GM18526 (cell line): ENCODE data around the gene ARHGAP42.

ENCODE experiments used
- POLR2A ChIP-seq: IDR thresholded peaks from 3 replicates; pipeline ENCODE4 v1.6.1; 2011; ENCODE audit not compliant: insufficient read length; ENCODE audit errors: extremely low read depth

Gene ARHGAP42

GRCh38 chr11:100734743-100735527, 47.8 kb downstream of the ARHGAP42 start:
- no peak for TF ChIP-seq POLR2A

GRCh38 chr11:100735949-100736675, 49.0 kb downstream of the ARHGAP42 start:
- TF ChIP-seq POLR2A, result no peak

DNA sequence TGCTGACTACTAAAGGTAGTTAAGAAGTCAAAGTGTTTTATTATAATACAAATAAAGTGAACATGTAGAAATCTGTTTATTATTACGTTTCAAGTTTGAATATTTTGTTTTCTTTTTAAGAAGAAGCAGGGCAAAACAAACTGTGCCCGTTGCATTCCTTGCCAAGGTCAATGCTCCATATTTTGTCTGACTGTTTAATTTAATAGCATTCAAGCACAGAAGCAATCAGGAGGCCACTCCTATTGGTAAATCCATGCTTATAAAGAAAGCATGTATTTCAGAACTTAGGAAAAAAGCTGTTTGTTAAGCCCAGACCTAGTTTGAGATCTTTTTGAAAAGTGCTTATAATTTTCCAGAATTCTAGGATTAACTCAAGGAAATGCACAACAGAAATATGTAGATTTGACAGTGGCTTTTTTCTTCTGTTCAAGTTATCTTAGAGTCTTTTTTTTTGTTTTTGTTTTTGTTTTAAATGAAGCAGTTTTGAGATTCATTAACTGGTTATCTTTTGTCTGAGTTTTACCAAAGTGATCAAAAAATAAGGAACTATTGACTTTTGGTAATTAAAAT, 51.7 kb downstream of the ARHGAP42 start:
- no peak for TF ChIP-seq POLR2A

GRCh38 chr11:100739666-100740065, 52.6 kb downstream of the ARHGAP42 start:
- no peak for TF ChIP-seq POLR2A

- no peak for TF ChIP-seq POLR2A
These were observed 53.4 kb downstream of the ARHGAP42 start for GRCh38 chr11:100740440-100740839.

GRCh38 chr11:100741866-100742625, 55.0 kb downstream of the ARHGAP42 start:
- TF ChIP-seq POLR2A, result no peak

GRCh38 chr11:100746448-100746847, 59.4 kb downstream of the ARHGAP42 start:
- TF ChIP-seq POLR2A, result no peak

- no peak for TF ChIP-seq POLR2A
These were observed 61.1 kb downstream of the ARHGAP42 start for GRCh38 chr11:100748153-100748552.

GRCh38 chr11:100752371-100753171, 65.5 kb downstream of the ARHGAP42 start:
- TF ChIP-seq POLR2A, result no peak

DNA sequence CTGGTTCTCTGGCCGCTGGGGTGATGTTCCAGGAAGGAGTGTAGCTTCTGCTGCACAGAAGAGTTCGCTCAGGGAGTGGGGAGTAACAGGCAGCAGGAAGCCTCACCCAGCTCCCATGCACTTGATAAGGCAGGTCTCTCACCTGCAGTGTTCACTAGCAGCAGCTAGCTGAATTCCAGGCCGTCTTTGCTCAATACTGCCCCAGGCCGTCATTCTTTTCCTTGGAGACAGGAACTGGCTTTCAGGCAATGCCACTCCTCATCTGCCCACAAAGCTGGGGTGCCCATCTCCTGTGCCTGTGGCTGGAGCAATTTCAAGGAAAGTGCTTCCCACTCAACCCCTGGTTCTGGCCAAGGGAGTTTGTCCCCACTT, 66.1 kb downstream of the ARHGAP42 start:
- no peak for TF ChIP-seq POLR2A

DNA sequence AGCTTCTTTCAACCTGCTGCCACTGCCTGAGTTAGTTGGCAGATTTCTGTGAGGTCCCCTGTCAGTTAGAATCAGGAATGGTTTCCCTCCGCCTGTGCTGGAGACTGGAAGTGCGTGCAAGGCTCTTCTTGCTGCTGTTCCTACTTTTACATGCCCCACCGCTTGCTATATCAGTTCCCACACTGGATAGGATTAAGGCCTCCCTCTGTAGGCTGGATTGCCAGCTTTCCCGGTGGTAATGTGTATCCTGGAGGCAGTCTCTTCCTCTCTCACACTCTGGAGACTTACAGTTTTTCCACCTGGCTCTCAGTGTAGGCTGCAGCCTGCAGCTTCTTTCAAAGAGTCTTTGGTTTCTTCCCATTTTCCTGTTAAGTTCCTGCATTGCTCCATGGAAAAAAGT, 66.5 kb downstream of the ARHGAP42 start:
- no peak for TF ChIP-seq POLR2A

DNA sequence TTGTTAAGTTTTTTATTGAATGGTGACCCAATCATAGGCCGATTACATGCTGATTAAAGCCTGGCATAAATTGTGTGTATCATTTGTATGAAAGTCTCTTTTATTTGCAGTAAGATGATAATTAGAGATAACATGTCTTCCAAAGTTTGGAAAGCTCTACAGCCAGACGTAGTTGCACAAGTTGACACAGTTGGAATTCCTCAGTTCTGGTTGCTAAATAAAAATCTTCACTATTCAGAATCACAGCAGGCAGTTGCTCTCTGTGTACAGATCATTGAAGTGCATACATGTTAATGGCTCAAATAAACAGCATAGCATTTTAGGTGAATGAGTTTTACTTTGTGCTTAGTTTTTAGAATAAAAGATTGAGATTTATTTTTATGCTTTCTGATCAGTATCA, 69.5 kb downstream of the ARHGAP42 start:
- TF ChIP-seq POLR2A, result no peak

DNA sequence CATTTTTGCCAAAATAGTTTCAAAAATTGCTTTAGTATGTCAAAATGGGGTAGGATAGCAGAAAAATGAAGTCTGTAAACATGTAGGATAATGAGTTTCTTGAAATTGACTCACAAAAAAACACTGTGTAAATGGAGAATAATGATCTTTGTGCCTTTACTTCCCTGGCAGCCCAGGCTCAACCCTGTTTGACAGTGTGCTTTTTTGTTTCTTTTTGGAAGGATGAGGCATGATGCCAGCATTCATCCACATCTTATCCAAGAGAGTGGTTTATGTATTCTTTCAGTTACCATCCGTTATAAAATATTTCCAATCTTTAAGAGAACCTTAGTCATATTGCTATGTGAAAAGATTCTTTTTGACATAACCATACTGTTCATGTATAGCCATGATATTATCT, 70.6 kb downstream of the ARHGAP42 start:
- no peak for TF ChIP-seq POLR2A

DNA sequence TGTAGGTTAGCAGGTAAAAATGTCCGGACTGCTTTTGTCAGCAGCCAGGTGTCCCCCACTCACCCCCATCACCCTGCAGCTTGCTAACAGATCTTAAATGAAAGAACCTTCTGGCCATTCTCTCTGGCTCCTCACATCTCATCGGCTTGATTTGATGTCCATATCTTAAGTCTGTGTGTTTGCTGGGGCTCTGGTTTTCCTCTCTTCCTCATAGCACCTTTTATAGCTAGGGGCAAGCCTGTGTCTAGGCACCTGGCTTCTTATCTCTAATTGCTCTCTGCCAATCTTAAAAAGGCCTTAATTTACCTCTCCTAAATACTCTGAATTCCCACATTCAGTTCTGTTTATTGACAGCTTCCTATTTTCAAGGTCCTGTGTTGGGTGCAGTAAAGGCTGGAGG, 72.0 kb downstream of the ARHGAP42 start:
- no peak for TF ChIP-seq POLR2A

DNA sequence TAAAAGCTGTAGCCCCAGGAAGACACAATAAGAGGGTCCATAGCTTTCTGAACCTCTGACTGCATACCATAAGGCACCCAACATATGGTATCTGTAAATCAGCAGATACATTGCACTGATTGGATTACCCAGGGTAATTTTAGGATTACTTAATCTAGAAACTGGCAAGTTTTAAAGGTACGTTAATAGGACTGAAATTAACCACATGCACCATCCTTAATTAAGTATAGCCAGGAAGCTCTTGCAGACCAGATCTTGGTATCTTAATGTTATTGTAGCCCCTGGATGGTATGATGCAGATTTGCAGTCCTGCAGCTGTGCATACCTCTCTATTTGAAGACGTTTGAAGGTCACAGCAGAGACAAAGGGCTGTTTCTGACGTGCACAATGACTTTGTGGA, 72.8 kb downstream of the ARHGAP42 start:
- TF ChIP-seq POLR2A, result no peak
